ENCODE data around the gene PHF5A.

DNA sequence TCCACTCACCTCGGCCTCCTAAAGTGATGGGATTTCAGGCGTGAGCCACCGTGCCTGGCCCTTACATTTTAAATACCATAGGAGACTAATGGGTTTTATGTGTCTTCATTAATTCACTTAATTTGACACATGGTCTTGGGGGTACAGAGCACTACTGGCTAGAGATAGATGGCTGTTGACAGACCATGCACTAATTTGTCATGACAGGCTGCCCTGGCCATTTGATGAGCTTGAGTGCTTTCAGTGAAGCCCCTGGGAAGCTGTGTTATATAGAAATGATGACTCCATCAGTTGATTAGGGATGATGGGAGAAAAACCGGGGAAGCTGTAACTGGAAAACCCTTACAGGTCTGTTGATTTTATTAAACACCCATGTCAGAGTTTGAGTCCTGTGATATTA is 6.6 kb downstream of the PHF5A start:
- TF ChIP-seq, protein P1, sequence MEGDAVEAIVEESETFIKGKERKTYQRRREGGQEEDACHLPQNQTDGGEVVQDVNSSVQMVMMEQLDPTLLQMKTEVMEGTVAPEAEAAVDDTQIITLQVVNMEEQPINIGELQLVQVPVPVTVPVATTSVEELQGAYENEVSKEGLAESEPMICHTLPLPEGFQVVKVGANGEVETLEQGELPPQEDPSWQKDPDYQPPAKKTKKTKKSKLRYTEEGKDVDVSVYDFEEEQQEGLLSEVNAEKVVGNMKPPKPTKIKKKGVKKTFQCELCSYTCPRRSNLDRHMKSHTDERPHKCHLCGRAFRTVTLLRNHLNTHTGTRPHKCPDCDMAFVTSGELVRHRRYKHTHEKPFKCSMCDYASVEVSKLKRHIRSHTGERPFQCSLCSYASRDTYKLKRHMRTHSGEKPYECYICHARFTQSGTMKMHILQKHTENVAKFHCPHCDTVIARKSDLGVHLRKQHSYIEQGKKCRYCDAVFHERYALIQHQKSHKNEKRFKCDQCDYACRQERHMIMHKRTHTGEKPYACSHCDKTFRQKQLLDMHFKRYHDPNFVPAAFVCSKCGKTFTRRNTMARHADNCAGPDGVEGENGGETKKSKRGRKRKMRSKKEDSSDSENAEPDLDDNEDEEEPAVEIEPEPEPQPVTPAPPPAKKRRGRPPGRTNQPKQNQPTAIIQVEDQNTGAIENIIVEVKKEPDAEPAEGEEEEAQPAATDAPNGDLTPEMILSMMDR (IDR thresholded peaks at IDR 0.05; ENCODE audit: extremely low read depth in 1 of 2, insufficient read depth in 1 of 2, low read depth in 1 of 2, low read length in 2 of 2) = no peak
- TF ChIP-seq POLR2A (IDR thresholded peaks at IDR 0.05; ENCODE audit: low read depth, low read length) (no peak), EZH2 (IDR thresholded peaks at IDR 0.05; ENCODE audit: borderline replicate concordance, low read depth, low read length, severe bottlenecking) (no peak), POLR2AphosphoS5 (IDR thresholded peaks at IDR 0.05; ENCODE audit: insufficient read depth, low read depth, low read length) (no peak), FOS (IDR thresholded peaks at IDR 0.05; ENCODE audit: borderline replicate concordance, insufficient read depth, low read length) (no peak), MYC (IDR thresholded peaks at IDR 0.05; ENCODE audit: low read depth, low read length) (no peak), JUN (IDR thresholded peaks at IDR 0.05; ENCODE audit: borderline replicate concordance, insufficient read depth, insufficient read length, low read depth) (no peak)
- TF ChIP-seq, protein P2, sequence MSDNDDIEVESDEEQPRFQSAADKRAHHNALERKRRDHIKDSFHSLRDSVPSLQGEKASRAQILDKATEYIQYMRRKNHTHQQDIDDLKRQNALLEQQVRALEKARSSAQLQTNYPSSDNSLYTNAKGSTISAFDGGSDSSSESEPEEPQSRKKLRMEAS (IDR thresholded peaks at IDR 0.05; ENCODE audit: insufficient read depth, insufficient read length) = no peak

Measured in endothelial cell of umbilical vein (primary cell).